Gastrocnemius medialis (tissue), 4 donors: ENCODE results near the gene EVA1C. TPM values are rescaled to one million over a fixed set of nuclear protein-coding genes. Genes with fewer than 3 reads are reported as not detected.
"Not testable (repeated sequence)": the region's sequence is repeated elsewhere in the genome, so short reads cannot be mapped to it uniquely, and the experiment has no call there.

ENCODE experiments used
- ATAC-seq, 2 donors: fragments of 150-250 bp; one replicate each; pipeline ENCODE4 v1.9.1; 2016
- DNase-seq, 2 donors: peaks; one replicate each; pipeline ENCODE4 v3.0.0-alpha.2; 2019
- H3K27ac ChIP-seq, 4 donors: fragments of 200-600 bp; sonication (generic); 1 replicate in 1 of 4; 2 replicates in 3 of 4; pipeline ENCODE4 v1.5.1; 2016 to 2018; ENCODE audit warnings: mild to moderate bottlenecking in 2 of 4, moderate library complexity in 1 of 4
- H3K27me3 ChIP-seq, 3 donors: fragments of 200-600 bp; sonication (generic) in 2 of 3; 1 replicate in 1 of 3; 2 replicates in 2 of 3; pipeline versions ENCODE4 v1.5.1 to v1.6.0; 2016 to 2019; ENCODE audit warnings: mild to moderate bottlenecking in 1 of 3, moderate library complexity in 1 of 3
- H3K36me3 ChIP-seq, 2 donors: fragments of 200-600 bp; sonication (generic) in 1 of 2; one replicate each; pipeline ENCODE4 v1.5.1; 2017 to 2018
- H3K4me1 ChIP-seq, 2 donors: fragments of 200-600 bp; sonication (generic) in 1 of 2; one replicate each; pipeline ENCODE4 v1.5.1; 2016 to 2017; ENCODE audit warnings: mild to moderate bottlenecking in 2 of 2
- H3K4me3 ChIP-seq, 4 donors: fragments of 200-600 bp; sonication (generic) in 3 of 4; 1 replicate in 1 of 4; 2 replicates in 3 of 4; pipeline ENCODE4 v1.5.1; 2016 to 2019; ENCODE audit warnings: mild to moderate bottlenecking in 2 of 4
- H3K9me3 ChIP-seq, 3 donors: fragments of 200-600 bp; sonication (generic) in 2 of 3; 1 replicate in 1 of 3; 2 replicates in 2 of 3; pipeline ENCODE4 v1.5.1; 2016 to 2019
- CTCF ChIP-seq, 5 experiments: fragments of 450-650 bp in 3 of 5; fragments of 200-600 bp in 2 of 5; sonication (generic) in 2 of 5; IDR thresholded peaks in 4 of 5; conservative IDR thresholded peaks in 1 of 5; 1 replicate in 4 of 5; 2 replicates in 1 of 5; pipeline ENCODE4 v1.5.1; 2016 to 2019; ENCODE audit warnings: antibody characterized with exemption in 5 of 5, mild to moderate bottlenecking in 3 of 5, moderate library complexity in 3 of 5
- POLR2A ChIP-seq, 2 donors: fragments of 450-650 bp; IDR thresholded peaks; one replicate each; pipeline ENCODE4 v1.6.1; 2017; ENCODE audit warnings: antibody characterized with exemption in 2 of 2, mild to moderate bottlenecking in 2 of 2, moderate library complexity in 2 of 2
- in situ Hi-C, 4 donors: fragments of 200-750 bp; cut with MboI; loops; one replicate each; pipeline versions ENCODE4 v1.15.0 to v1.8.0; 2017; ENCODE audit warnings: low sequenced_read_pairs in 4 of 4
- intact Hi-C: fragments of 100-400 bp; cut with DNase I; formaldehyde crosslinking; loops from one replicate; pipeline ENCODE4 v1.15.1; 2023; ENCODE audit warnings: low total_unique reads
- total RNA-seq, 4 donors: library from RNA; depleted of rRNA; stranded (reverse); fragments of >200 nt; gene quantifications; one replicate each; pipeline versions ENCODE4 v1.1.0 to v1.2.3, GENCODE V29; 2016

Gene EVA1C
- total RNA-seq, 4 donors from 2014 or later: 9.2 to 15.8 (median 12.1) TPM

DNA sequence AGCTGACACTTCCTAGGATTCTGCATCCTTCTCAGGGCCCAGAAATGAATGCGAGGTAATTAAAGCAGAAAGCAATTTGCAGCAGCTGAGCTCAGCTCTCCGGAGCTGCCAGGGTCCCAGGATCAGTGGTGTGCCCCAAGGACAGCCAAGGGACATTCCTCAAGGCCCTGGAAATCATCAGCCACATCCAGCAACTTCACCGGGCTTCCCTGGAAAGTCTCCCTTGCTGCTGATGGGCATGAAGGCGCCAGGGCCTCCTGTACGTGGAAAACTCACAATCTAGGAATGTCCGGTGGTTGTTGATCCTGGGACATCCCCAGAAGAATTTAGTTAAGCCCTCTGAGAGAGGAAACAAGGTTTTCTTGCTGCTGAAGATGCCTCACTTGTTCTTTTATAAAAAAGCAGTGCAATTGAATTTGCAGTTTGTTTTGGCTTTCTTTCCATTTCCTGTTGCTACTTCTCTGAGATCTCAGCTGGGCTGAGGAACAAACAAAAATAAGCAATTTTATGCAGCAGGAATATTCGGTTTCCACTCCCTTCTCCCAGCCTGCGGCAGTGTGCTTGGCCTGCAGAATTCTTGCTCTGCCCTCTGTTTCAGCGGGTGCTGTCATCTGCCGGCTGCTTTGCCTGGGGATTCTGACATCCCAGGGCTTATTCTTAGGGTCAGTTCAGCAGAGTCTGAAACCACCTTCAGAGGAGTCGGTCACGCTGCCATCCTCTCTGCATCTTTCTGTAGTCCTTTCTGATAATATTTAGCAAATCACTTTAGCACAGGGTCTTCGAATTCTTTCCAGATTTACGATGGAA is 86.9 kb downstream of the EVA1C start:
- DNase-seq (no peak), ATAC-seq (no peak)
- Histone ChIP-seq H3K4me1 (peaks cover 6 to 11% of the 10 kb centered on the region in 2 donors), H3K9me3 (no peaks in the 10 kb centered on the region), H3K27ac (peak overlapping the region; percentile 7 to 38 (median 11)), H3K27me3 (no peaks in the 10 kb centered on the region), H3K4me3 (no peak overlapping the region), H3K36me3 (peaks cover 0 to 12% of the 10 kb centered on the region in 2 donors)
- intact Hi-C loops: no loop called here
- TF ChIP-seq POLR2A (IDR thresholded peaks at IDR 0.05) (no peak), CTCF (IDR thresholded peaks at IDR 0.05 in 4 of 5, conservative IDR thresholded peaks at IDR 0.05 in 1 of 5) (no peak)
- in situ Hi-C loops: no loop called here

DNA sequence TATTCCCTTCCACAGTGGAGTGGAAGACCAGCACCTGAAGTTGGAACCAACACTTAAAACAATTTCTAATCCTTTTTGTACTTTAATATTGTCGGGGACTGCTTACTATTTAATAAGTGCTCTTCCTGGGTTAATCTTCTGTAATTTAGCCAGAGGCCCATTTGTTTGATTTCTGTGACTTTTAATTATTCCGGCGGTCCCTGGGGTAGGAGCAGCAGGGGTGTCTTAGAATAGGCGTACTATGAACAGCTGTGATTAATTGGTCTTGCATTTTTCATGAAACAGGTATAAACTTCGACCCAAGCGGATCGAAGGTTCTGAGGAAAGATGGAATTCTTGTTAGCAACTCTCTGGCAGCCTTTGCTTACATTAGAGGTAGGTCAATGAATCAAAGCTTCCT is 91.1 kb downstream of the EVA1C start:
- H3K27me3 ChIP-seq, H3K36me3 ChIP-seq, H3K4me3 ChIP-seq, intact Hi-C loops, H3K4me1 ChIP-seq, in situ Hi-C loops, H3K27ac ChIP-seq, DNase-seq, ATAC-seq, H3K9me3 ChIP-seq: not testable (repeated sequence)

- H3K9me3 ChIP-seq, intact Hi-C loops, ATAC-seq, H3K27me3 ChIP-seq, H3K4me3 ChIP-seq, H3K27ac ChIP-seq, DNase-seq, in situ Hi-C loops, H3K36me3 ChIP-seq, H3K4me1 ChIP-seq: not testable (repeated sequence)
Measured at GRCh38 chr21:32505767-32506166, 93.3 kb downstream of the EVA1C start.

- in situ Hi-C loops, H3K27ac ChIP-seq, ATAC-seq, H3K9me3 ChIP-seq, DNase-seq, H3K36me3 ChIP-seq, H3K4me1 ChIP-seq, H3K4me3 ChIP-seq, intact Hi-C loops, H3K27me3 ChIP-seq: not testable (repeated sequence)
Measured at GRCh38 chr21:32506411-32506965, 94.0 kb downstream of the EVA1C start.

DNA sequence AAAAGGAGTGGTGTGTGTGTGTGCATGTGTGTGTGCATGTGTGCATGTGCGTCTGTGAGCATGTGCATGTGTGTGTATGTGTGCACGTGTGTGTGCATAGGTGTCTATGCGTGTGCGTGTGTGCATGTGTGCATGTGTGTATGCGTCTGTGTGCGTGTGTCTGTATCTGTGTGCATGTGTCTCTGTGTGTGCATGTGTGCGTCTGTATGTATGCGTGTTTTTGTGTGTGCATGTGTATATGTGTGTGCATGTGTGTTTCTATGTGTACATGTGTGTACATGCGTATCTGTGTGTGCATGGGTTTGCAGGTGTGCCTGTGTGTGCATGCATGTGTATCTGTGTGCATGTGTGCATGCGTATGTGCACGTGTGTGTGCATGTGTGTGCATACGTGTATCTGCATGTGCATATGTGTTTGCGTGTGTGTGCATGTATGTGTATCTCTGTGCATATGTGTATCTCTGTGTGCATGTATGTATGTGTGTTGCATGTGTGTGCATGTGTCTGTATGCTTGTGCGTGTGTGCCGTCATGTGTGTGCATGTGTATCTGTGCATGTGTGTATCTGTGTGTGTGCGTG is 94.9 kb downstream of the EVA1C start:
- DNase-seq (no peak), ATAC-seq (no peak)
- Histone ChIP-seq H3K27me3 (no peaks in the 10 kb centered on the region), H3K4me1 (no peaks in the 10 kb centered on the region), H3K36me3 (peaks cover 0 to 6% of the 10 kb centered on the region in 2 donors), H3K27ac (no peak overlapping the region), H3K4me3 (no peak overlapping the region), H3K9me3 (no peaks in the 10 kb centered on the region)
- TF ChIP-seq POLR2A (IDR thresholded peaks at IDR 0.05) (no peak), CTCF (IDR thresholded peaks at IDR 0.05 in 4 of 5, conservative IDR thresholded peaks at IDR 0.05 in 1 of 5) (no peak)
- intact Hi-C loops: no loop called here
- in situ Hi-C loops: no loop called here

- H3K9me3 ChIP-seq, H3K27ac ChIP-seq, H3K4me3 ChIP-seq, in situ Hi-C loops, DNase-seq, H3K27me3 ChIP-seq, H3K4me1 ChIP-seq, ATAC-seq, intact Hi-C loops, H3K36me3 ChIP-seq: not testable (repeated sequence)
Measured at GRCh38 chr21:32508036-32508435, 95.5 kb downstream of the EVA1C start.
